GM19372 (cell line): ENCODE measurements around the gene KLHL10.

Experiments used
- ATAC-seq: cut with Tn5 transposase; IDR thresholded peaks from one replicate; pipeline ENCODE4 v1.9.1; 2021; ENCODE audit warnings: mild to moderate bottlenecking, low read depth, moderate library complexity; ENCODE audit not compliant: unreplicated experiment

KLHL10 gene

GRCh38 chr17:41892021-41892376 lies 54.4 kb downstream of the KLHL10 start:
- no peak for ATAC-seq

GRCh38 chr17:41893384-41893783 lies 55.8 kb downstream of the KLHL10 start:
- no peak for ATAC-seq

GRCh38 chr17:41894791-41895331 lies 57.2 kb downstream of the KLHL10 start:
- ATAC-seq = no peak

- no peak for ATAC-seq
Observed at GRCh38 chr17:41895617-41896016, 58.0 kb downstream of the KLHL10 start.

DNA sequence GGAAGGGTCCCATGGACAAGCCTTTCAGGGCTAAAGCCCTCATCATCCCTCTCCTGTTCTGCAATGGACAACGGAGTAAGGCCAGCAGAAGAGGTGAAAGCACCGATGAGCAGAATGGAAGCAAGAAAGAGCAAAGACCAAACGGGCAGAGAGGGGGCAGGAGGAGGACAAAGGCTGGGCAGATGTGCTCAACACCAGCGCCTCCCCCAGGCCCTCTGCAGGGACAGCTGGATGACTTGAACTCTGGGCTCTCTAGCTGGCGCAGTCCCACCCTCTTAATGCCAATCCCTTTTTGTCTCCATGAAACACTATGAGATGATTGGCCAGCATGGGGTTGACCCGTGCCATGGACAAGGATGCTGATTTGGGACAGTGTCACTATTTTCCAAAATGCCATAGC lies 59.1 kb downstream of the KLHL10 start:
- no peak for ATAC-seq
